GM18858 (cell line): ENCODE measurements around the gene ZNF552.

Experiments
- ATAC-seq: cut with Tn5 transposase; IDR thresholded peaks from one replicate; pipeline ENCODE4 v1.9.1; 2021; ENCODE audit not compliant: unreplicated experiment

Gene ZNF552

DNA sequence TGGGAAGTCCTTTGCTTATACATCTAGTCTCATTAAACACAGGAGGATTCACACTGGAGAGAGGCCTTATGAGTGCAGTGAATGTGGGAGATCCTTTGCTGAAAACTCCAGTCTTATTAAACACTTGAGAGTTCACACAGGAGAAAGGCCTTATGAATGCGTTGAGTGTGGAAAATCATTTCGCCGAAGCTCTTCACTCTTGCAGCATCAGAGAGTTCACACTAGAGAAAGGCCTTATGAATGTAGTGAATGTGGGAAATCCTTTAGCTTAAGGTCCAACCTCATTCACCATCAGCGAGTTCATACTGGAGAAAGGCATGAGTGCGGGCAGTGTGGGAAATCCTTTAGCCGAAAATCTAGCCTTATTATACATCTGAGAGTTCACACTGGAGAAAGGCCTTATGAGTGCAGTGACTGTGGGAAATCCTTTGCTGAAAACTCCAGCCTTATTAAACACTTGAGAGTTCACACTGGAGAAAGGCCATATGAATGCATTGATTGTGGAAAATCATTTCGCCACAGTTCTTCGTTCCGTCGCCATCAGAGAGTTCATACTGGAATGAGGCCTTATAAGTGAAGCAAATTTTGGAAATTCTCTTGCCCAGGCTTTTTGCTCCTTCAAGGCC lies 35.4 kb downstream of the ZNF552 start:
- no peak for ATAC-seq

DNA sequence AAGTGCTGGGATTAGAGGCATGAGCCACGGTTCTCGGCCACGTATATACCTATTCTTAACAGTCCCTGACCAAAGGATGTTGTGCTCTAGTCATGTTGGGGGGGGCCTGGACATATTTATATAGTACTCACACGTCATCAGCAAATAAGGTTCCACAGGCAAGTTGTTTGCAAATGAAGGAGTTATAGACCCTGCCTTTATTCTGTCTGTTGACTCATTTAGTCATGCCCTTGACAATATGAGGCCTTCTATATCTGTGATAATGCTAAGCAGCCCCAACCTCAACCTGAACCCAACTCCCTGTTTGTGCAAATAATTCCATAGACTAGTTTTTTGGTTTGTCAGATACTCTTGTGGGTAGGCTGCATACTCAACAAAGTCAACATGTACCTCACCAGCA lies 36.4 kb downstream of the ZNF552 start:
- ATAC-seq = no peak

DNA sequence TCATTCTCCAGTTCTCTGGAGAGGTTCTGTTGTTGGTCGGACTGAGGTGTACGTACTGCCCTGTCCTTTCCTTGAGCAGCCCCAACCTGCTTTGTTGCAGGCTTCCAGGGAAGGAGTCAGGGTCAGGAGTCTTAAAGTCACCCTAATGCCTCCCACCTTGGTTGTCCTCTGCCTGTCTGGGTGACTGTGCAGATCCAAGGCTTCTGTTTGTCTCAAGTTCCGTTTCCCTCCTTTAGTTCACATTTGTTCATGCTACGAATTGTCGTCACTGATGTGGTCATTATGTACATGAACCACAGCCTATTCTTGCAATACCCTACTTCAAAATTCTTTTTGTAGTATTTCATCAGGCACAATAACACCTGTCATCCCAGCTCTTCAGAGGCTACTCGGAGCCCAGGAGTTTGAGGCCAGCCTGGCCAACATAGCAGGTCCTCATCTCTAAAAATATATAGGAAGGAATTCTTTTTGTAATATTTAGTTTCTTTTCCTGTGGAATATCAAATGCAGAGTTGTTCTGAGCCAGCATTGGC lies 37.9 kb downstream of the ZNF552 start:
- no peak for ATAC-seq

DNA sequence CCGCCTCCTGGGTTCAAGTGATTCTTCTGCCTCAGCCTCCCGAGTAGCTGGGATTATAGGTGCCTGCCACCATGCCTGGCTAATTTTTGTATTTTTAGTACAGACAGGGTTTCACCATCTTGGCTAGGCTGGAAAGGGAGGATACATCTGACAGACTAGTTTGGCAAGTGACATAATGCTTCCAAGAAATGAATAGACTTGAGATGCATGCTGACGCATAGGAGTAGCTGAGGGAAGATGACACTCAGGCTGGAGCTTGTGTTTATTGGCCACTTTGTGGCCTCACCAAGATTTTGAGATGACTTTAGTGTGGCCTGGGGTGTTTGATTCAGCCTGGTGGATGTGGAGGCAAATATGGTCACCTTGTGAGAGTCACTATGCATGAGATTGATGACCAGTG lies 41.2 kb downstream of the ZNF552 start:
- no peak for ATAC-seq

DNA sequence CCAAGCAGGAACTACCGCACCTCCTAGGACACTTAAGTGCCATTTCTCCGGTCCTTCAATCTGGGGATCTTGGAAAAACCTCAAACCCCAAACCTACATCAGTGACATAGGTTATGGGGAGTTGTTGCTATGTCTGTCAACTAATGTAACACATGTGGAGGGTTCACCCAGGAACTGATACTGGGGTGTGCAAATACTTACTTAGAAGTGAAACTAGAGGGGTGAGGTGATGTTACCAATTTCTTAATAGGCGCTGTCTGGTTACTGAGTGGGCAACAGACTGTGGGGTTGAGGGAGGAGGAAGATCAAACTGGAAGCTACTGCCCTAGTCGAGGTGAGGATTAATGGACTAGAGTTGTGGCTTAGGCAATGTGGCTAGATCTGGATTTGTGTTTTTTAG lies 43.3 kb downstream of the ZNF552 start:
- ATAC-seq = no peak

DNA sequence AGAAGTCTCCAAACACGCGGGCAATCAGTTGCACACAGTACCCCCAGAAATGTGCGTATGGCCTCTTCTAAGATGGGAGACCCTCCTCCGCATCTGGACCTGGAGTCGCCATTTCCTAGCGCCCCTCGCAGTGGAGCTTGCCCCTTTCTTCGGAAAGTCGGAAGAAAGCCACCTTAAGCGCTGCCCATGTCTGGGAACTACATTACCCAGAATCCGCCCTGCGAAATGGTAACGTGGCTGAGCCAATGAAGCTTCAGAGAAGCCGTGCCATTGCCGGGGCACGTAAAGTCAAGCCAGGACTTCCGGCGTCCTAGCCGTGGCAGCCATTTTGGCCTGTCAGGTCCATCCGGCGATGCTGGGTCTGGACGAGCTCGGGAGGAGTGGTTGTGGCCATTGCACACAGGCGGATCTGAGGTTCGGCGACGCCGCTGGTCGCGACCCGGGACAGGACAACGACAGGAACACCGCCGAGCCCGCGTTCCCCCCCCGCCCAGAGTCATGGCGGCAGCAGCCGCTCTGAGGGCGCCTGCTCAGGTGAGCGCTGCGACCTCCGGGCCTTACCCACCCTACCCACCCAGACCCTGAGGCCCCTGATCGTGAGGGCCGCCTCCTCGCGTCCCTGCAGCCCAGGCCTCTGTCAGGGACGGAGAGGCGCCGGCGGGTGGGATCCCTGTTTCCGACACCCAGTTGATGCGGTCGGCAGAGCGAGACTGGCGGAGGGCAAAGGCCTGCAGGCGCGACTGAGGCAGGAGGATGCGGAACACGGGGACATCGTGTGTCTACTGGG lies 45.2 kb downstream of the ZNF552 start, which contains the start of gene ZNF586:
Gene ZNF586 (plus strand): TSS at position 332 of the 787 bp plus-strand sequence. CDS start 167 bp downstream, at position 499.
- peak; percentile 95 for ATAC-seq

DNA sequence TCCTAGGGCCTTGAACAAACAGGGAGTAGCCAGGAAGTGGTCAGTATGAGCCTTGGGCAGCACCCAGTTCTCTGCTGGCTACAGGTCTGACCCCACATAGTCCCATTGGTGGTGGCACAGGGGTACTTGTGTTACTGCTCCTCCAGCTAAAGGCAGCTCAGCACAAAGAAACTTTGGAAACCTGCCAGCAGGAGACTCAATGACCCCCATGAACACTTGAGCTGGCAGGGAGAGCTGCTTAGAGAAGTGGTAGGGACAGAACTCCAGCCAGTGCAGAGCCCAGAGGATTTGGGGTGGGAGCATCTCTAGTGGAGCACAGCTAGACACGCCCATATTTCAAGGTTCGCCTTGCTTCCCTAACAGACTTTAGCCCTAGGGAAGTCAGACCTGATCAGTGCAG lies 55.6 kb downstream of the ZNF552 start:
- ATAC-seq = no peak

DNA sequence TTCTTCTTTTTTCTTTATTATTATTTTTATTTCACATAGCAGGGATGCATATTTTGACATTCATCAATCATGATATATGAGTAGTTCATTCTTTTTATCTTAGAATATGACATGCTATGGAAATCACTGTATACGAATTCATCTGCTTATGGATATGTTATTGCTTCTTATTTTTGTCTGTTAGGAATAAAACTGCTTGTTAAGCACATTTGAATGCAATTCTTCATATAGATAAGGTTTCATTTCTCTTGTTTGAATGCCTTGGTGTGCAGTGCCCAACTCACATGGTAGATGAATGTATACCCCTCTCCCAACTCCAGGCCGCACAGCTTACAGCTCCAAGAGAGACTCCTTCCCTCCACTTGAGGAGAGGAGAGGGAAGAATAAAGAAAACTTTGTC lies 56.8 kb downstream of the ZNF552 start:
- ATAC-seq = no peak
